ENCODE results near the gene FERMT1.

DNA sequence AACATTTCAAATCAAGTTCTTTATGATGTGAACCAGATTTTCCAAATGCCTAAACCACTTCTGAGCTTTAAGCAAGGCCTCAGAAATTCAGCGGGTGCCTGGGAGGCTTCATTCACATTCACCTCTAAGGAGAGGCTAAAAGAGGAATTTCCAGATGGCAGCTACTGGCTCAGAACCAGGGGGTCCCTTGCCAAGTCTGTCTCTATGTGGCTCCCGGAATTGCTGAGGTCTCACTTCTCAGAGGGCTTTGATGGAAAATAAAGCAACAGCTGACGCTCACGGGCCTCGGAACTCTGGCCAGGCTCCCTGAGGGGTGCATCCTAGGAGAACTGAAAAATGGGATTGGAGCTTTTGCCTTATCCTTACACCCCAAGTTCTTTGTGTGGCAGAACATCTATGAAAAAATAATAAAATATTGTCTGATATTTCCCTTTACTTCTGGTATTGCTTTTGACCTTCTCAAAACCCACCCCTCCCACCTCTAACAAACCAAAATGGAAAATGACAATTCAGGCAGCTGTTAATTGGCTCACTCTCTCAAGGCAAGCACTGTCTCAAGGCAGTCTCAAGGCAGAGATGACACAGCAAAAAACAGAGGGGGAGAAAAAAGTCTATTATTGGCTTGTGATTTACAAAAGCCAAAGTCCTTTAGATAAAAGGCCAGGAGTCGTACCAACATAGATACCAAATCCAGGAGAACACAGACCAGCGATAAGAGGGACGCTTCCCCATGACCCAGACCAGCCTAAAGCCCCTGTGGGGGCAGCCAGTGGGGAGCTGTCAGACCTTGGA is 47.2 kb downstream of the FERMT1 start:
- TF ChIP-seq, protein P1, sequence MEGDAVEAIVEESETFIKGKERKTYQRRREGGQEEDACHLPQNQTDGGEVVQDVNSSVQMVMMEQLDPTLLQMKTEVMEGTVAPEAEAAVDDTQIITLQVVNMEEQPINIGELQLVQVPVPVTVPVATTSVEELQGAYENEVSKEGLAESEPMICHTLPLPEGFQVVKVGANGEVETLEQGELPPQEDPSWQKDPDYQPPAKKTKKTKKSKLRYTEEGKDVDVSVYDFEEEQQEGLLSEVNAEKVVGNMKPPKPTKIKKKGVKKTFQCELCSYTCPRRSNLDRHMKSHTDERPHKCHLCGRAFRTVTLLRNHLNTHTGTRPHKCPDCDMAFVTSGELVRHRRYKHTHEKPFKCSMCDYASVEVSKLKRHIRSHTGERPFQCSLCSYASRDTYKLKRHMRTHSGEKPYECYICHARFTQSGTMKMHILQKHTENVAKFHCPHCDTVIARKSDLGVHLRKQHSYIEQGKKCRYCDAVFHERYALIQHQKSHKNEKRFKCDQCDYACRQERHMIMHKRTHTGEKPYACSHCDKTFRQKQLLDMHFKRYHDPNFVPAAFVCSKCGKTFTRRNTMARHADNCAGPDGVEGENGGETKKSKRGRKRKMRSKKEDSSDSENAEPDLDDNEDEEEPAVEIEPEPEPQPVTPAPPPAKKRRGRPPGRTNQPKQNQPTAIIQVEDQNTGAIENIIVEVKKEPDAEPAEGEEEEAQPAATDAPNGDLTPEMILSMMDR (conservative IDR thresholded peaks at IDR 0.05) = no peak
- no peak for TF ChIP-seq ZFX (IDR thresholded peaks at IDR 0.05)

Data from C4-2B (cell line).